Kidney (tissue), 14 donors: Measurements from ENCODE around the gene FMNL2. TPM values are rescaled to one million over a fixed set of nuclear protein-coding genes. Genes with fewer than 3 reads are reported as not detected.

Experiments used
- DNase-seq, 5 donors: peaks; one replicate each; pipeline ENCODE4 v3.0.0-alpha.2; 2013 to 2020
- FAIRE-seq: peaks from 2 replicates; lab custom pipeline; 2012; peaks lifted over from hg19 to GRCh38; lab: Jason Lieb, UNC
- H3K27ac ChIP-seq, 2 donors: one replicate each; pipeline ENCODE4 v1.7.0; 2013; ENCODE audit warnings: low read depth in 2 of 2, low read length in 2 of 2, inconsistent platforms in 1 of 2
- H3K27me3 ChIP-seq: one replicate; pipeline ENCODE4 v1.7.1; 2013; ENCODE audit warnings: low read length, inconsistent platforms; ENCODE audit not compliant: control insufficient read depth, insufficient read depth
- H3K36me3 ChIP-seq, 3 donors: one replicate each; pipeline versions ENCODE4 v1.7.0 to v1.7.1; 2013; ENCODE audit warnings: low read length in 3 of 3, control low read depth in 1 of 3, inconsistent platforms in 1 of 3; ENCODE audit not compliant: insufficient read depth in 3 of 3, control insufficient read depth in 2 of 3
- H3K4me1 ChIP-seq, 3 donors: one replicate each; pipeline versions ENCODE4 v1.7.0 to v1.7.1; 2013; ENCODE audit warnings: low read length in 3 of 3, inconsistent platforms in 1 of 3, low read depth in 1 of 3; ENCODE audit not compliant: control insufficient read depth in 2 of 3, insufficient read depth in 2 of 3
- H3K4me3 ChIP-seq, 3 donors: one replicate each; pipeline versions ENCODE4 v1.7.0 to v1.8.1; 2013; ENCODE audit warnings: low read length in 3 of 3, control low read depth in 1 of 3, inconsistent platforms in 1 of 3
- H3K9ac ChIP-seq, 3 donors: one replicate each; pipeline versions ENCODE4 v1.7.0 to v1.7.1; 2013; ENCODE audit warnings: low read length in 3 of 3, control low read depth in 1 of 3, inconsistent platforms in 1 of 3
- H3K9me3 ChIP-seq, 3 donors: one replicate each; pipeline versions ENCODE4 v1.7.0 to v1.7.1; 2013; ENCODE audit warnings: low read length in 3 of 3, control low read depth in 1 of 3, inconsistent platforms in 1 of 3; ENCODE audit not compliant: control insufficient read depth in 2 of 3, insufficient read depth in 1 of 3
- intact Hi-C: fragments of 100-400 bp; cut with DNase I; formaldehyde crosslinking; loops from one replicate; pipeline ENCODE4 v1.11.1; 2022
- polyA plus RNA-seq: library from polyadenylated mRNA; stranded (reverse); fragments of 350-450 nt; fragmentation: Illumina TruSeq; extraction: RNeasy Lipid Tissue Mini Kit (QIAGEN cat#74804); gene quantifications from one replicate; pipeline ENCODE4 v1.2.3, GENCODE V29; 2014; ENCODE audit warnings: low read depth, low replicate concordance; ENCODE audit not compliant: insufficient read depth
- total RNA-seq: library from RNA; stranded (reverse); fragmentation: NEBNext Ultra II Directional; extraction: Animal tissue kit (Norgen Biotek cat#: 25700); gene quantifications from one replicate; pipeline ENCODE4 v1.2.1, GENCODE V29; 2021
- TF ChIP-seq, protein P1 (sequence below): IDR thresholded peaks from 3 replicates; pipeline ENCODE4 v1.5.1; 2012; ENCODE audit warnings: mild to moderate bottlenecking, moderate library complexity, borderline replicate concordance; ENCODE audit not compliant: insufficient read depth; ENCODE audit errors: extremely low read depth
- donor health status: control.
- donor health status: control.
- donor health status: control.
- donor health status: control.
- donor health status: control.
- donor health status: DM: yes; HTN: yes; CAD: no.
- donor health status: Normal renal cell carcinoma (clear cell type).

FMNL2 gene
- total and polyA plus RNA-seq, 2 donors from 2014 or later: 10.7 to 39.1 TPM

DNA sequence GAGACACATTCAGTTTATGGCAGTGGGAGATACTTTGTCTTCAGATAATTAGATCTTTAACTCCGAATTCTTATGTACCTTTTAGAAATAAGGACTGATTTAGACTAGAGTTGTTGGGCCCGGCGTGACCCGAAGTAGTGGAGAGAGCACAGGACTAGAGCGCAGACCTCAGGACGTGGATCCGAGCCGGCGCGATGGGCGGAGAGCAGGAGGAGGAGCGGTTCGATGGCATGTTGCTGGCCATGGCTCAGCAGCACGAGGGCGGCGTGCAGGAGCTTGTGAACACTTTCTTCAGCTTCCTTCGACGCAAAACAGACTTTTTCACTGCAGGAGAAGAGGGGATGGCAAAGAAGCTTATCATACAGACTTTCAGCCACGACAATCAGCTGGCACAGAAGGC lies 54.5 kb downstream of the FMNL2 start:
- peaks cover 0 to 10% (median 6%) of the 10 kb centered on the region in 3 donors for H3K4me1 ChIP-seq
- no peak overlapping the region for H3K9ac ChIP-seq
- TF ChIP-seq, protein P1, sequence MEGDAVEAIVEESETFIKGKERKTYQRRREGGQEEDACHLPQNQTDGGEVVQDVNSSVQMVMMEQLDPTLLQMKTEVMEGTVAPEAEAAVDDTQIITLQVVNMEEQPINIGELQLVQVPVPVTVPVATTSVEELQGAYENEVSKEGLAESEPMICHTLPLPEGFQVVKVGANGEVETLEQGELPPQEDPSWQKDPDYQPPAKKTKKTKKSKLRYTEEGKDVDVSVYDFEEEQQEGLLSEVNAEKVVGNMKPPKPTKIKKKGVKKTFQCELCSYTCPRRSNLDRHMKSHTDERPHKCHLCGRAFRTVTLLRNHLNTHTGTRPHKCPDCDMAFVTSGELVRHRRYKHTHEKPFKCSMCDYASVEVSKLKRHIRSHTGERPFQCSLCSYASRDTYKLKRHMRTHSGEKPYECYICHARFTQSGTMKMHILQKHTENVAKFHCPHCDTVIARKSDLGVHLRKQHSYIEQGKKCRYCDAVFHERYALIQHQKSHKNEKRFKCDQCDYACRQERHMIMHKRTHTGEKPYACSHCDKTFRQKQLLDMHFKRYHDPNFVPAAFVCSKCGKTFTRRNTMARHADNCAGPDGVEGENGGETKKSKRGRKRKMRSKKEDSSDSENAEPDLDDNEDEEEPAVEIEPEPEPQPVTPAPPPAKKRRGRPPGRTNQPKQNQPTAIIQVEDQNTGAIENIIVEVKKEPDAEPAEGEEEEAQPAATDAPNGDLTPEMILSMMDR: no peak
- H3K9me3 ChIP-seq: no peaks in the 10 kb centered on the region
- intact Hi-C loops: no loop called here
- DNase-seq (no peak), FAIRE-seq (no peak)
- H3K27ac ChIP-seq: no peak overlapping the region
- no peak overlapping the region for H3K4me3 ChIP-seq
- H3K27me3 ChIP-seq: no peaks in the 10 kb centered on the region
- no peaks in the 10 kb centered on the region for H3K36me3 ChIP-seq

DNA sequence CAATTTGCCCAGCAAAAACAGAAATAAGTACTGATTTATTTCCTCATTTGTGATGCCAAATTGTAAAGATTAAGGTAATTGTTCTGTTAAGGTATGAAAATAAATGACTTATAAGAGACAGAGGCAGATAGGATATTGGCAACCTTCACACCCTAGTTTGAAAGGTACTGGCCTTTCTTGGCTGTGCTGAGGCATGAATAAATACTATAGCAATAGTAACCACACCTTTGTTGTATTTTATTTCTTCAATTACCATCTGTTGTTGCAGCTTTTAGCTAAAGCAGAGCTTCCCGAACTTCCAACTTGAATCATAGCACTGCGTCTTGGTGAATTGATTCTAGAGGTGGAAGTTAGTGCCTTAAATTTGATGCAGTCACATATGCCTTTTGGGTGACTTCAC lies 55.9 kb downstream of the FMNL2 start:
- Histone ChIP-seq H3K27ac (no peak overlapping the region), H3K9me3 (no peaks in the 10 kb centered on the region), H3K9ac (no peak overlapping the region), H3K36me3 (no peaks in the 10 kb centered on the region), H3K4me3 (no peak overlapping the region), H3K4me1 (peaks cover 0 to 3% (median under 1%) of the 10 kb centered on the region in 3 donors), H3K27me3 (no peaks in the 10 kb centered on the region)
- intact Hi-C loops: no loop called here
- FAIRE-seq (no peak), DNase-seq (no peak)
- TF ChIP-seq, protein P1: no peak

DNA sequence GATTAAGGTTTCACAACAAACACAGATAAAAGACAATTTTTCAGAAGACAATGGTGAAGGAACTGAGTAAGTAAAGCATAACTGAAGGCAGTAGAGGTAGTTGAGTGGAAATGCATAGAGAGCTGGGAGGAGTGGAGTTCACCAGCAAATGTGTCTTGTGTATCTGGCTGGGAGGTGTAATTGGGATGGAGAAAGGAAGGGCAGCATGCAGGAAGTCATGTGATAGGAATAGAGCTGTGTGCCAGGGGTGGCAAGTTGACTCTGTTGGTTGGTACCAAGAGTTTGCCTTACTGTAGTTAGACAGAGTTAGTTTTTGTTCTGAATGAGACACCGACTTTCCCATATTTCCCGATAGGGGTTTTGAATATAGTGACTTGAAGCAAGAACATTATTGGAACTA lies 56.3 kb downstream of the FMNL2 start:
- Histone ChIP-seq H3K9ac (no peak overlapping the region), H3K9me3 (no peaks in the 10 kb centered on the region), H3K4me3 (no peak overlapping the region), H3K4me1 (no peaks in the 10 kb centered on the region), H3K36me3 (no peaks in the 10 kb centered on the region), H3K27me3 (no peaks in the 10 kb centered on the region), H3K27ac (no peak overlapping the region)
- TF ChIP-seq, protein P1: no peak
- no peak for FAIRE-seq
- DNase-seq: no peak
- intact Hi-C loops: no loop called here

DNA sequence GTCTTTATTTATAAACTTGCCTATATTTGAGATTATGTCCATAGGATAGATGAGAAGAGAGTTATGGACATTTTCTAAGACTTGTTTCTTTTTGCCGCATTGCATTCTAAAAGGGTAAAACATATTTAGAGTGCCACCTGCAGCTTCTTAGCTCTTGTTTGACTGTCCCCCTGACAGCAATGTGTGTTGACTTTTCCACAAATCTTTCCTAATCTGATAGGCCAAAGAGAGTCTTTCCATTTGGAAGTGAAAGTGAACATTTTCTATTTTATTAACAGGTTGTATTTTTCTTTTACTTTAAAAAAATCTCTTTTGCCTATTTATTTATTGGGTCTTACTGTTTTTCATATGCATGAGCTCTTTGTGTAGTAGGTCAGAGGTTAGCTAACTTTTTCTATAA lies 58.4 kb downstream of the FMNL2 start:
- intact Hi-C loops: no loop called here
- TF ChIP-seq, protein P1: no peak
- Histone ChIP-seq H3K4me1 (no peaks in the 10 kb centered on the region), H3K36me3 (no peaks in the 10 kb centered on the region), H3K4me3 (no peak overlapping the region), H3K27ac (no peak overlapping the region), H3K27me3 (no peaks in the 10 kb centered on the region), H3K9ac (no peak overlapping the region), H3K9me3 (no peaks in the 10 kb centered on the region)
- no peak for DNase-seq
- no peak for FAIRE-seq
